ENCODE results near the gene NEUROD1.

NEUROD1 gene

DNA sequence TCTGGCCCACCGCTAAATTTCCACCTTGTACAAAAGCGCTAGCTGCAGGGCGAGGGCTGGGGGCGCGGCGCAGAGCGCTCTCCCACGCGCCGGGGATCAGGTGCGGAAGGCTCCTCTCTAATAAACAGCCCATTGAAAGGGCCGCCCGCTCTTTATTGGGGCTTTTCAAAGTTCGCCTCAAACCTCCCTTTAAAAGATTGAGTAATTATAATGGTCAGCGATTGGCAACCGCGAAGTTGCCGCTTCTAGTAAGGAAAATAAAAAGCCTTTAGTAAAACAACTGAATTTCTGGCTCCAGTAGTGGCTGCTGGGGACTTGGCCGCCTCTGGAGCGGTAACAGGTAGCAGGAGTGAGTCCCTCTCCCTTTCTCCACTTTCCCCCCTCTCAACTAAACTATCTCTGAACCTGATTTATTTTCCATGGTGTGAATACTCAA lies 755 bp downstream of the NEUROD1 start:
- DNase-seq: no peak

DNA sequence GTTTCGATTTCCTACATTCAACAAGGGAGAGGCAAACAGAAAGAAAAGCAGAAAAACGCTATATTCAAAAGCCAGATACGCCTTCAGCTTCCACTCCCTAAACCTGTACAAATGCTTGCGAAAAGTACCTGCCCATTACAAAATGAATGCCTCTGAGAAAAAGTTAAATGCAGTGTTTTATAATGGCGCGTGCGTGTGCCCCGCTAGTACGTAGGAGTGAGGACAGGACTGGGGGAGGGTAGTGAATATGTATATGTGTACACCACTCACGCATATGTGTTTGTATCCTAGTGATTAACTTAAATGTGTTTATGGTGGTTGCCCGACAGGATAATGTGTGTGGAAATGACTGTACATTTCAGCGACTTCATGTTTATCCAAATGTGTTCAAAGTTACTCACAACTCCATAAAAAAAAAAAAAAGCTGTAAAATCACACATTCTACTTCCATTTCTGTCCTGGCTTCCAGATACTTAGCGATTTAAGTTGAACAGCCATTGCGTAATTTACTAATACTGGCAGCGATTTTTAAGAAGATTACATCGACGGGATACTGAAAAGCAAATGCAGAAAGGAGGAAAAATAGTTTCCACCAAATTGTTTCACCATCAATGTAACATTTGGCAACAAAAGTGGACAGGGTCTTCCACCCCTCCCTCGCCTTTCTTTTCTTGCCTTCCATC lies 1.3 kb downstream of the NEUROD1 start:
- DNase-seq: no peak

DNA sequence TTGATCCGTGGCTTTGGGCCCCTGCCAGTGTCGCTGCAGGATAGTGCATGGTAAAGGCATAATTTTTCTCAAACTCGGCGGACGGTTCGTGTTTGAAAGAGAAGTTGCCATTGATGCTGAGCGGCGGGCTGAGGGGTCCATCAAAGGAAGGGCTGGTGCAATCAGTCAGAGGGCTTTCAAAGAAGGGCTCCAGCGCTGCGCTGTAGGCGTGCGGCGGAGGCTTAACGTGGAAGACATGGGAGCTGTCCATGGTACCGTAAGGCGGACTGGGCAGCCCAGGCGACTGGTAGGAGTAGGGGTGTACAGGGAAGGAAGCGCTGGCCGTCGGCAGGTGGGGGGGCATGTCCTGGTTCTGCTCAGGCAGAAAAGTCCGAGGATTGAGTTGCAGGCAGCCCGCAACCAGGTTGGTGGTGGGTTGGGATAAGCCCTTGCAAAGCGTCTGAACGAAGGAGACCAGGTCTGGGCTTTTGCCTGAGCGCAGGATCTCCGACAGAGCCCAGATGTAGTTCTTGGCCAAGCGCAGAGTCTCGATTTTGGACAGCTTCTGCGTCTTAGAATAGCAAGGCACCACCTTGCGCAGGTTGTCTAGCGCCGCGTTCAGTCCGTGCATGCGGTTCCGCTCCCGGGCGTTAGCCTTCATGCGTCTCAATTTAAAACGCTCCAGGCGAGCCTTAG lies 2.3 kb downstream of the NEUROD1 start:
- no peak for DNase-seq

DNA sequence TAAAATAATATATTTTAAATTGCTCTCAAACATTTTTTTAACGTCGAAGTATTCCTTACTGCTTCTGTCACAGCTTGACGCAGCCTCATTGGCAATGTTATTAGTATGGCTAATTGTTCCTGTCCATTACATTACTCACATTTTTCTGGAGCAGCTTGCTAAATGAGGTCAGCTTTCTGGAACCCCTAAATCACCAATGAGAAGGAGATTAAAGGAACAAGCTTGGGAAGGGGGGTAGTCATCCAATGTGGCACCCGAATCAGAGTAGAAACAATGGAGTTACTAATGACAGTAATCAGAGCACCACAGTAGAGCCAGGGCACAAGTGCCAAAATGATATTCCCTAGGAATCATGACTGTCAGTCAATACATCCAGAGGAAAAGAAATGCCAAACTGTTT lies 5.1 kb downstream of the NEUROD1 start:
- no peak for DNase-seq

DNA sequence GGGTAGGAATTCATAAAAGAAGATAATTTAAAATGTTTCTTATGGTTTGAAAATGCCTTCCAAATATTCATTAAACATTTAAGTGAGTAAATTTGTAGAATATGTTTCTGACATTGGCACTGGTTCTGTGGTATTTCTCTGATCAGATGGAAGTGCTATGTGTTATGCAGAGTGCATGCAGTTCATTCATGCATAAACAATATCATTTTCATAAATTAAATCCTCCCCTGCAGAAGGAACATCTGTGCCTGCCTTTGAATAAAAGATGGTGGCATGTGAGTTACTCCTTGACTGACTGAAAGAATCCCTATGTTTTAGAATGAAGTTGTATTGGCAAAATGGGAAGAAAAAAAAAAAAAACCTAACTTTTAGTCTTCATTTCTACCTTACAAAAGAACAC lies 5.9 kb downstream of the NEUROD1 start:
- no peak for DNase-seq

DNA sequence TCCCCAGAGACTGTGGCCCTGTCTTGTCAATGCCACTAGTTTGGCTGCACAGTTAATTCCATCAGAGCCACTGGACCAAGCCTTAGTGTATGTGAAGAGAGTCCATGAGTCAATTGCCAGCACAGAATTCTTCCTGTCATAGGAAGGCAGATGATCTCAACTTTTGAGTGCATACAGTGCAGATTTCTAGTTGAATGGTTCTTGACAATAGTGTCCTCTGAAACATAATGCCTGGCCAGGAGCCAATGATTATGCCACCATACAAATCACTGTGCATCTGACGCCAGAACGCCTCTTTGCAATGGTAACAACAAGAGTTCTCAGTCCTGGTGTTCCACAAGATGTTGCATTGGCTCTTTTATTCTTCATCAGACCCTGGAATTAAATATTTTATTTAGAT lies 7.1 kb downstream of the NEUROD1 start:
- peak; percentile 35 for DNase-seq

DNA sequence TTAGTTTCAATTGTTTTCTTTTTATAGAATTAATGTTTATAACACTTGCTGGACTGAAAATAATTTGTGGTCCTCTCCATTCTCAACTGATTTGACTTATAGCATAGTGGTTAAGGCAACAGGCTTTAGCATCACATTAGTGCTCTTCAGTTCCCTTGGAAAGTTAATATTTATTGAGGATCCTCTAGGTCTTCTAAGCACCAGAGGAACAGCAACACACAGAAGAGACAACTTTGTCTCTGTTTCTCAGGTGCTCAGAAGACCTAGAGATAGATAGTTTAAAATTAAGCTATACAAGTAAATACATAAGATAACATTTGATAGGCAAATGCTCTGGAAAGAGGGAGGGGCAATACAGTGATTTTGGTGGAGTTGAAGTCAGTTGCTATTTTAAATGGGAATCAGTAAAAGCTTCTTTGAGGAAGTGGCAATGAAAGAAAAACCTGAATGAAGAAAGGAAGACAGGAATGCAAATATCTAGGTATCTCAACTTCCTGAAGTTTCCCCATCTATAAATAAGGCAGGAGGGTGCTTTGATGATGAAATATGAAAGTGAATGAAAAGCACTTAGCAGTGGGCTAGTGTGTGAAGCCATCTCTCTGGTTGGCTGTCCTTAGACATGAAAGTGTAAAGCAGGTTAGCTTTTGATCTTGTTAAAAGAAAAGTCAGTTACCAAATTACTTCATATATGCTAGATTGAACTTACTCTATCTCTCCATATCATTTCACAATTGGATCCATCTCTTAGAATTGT lies 7.9 kb downstream of the NEUROD1 start:
- no peak for DNase-seq

DNA sequence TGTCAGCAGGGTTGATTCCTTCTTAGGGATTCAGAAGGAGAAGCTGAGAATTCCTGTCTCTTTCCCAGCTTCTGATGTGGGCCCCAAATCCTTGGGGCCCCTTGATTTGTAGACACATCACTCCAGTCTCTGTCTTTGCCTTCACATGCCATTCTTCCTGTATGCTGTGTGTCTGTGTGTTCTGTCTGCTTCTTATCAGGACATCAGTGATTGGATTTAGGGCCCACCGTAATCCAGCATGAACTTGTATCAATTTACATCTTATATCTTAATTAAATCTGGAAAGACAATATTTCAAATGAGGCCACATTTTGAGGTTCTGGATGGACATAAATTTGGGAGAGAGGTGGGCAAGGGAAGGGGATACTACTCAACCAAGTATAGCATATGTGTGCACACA lies 9.7 kb downstream of the NEUROD1 start:
- no peak for DNase-seq

DNA sequence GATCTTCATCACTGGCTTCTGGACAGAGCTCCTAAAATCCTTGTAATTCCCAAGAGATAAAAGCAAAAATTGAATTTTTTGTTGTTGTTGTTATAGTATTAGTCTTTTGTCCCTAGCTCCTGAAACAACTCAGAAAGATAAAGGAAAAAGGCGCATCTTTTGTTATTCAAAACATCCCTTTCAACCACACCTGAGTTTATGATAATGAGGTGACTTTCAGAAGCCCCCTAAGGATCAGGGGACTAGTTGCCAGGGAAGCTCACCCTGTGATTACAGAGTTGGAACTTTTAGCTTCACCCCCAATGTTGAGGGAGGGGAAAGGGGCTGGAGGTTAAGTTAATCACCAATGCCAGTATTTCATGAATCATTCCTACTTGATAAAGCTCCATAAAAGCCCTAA lies 13.1 kb downstream of the NEUROD1 start:
- DNase-seq: no peak

DNA sequence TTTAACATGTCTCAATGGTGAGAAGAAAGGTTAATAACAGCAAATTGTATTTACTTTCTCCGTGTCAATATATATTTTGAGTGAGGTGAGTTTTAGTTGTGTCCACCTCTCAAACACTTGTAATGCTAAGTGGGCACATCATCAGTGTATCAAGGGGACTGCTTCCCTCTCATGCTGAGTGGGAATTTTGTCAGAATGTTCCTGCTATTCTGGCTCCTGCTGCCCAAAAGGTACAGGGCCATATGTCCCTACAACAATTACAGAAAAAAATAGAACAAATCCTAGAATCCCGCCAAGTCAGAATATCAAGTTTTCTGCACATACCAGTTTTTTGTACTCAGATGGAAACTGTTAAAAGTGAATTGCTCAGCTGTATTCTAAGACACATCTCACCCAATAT lies 18.0 kb downstream of the NEUROD1 start:
- no peak for DNase-seq

DNA sequence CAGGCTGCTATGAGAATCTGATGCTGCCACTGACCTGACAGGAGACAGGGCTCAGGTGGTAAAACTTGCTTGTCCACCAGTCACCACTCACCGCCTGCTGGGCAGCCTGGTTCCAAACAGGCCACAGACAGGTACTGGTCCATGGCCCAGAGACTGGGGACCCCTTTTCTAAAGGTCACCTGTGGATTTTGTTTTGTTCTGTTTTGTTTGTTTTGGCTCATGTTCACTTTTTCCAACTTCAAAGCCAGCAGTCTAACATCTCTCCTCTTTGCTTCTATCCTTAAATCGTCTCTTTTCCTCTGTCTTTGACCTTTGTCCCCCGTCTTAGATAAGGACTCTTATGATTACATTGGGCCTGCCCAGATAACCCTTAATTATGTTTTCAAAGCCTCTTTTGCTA lies 20.1 kb downstream of the NEUROD1 start:
- DNase-seq: no peak

DNA sequence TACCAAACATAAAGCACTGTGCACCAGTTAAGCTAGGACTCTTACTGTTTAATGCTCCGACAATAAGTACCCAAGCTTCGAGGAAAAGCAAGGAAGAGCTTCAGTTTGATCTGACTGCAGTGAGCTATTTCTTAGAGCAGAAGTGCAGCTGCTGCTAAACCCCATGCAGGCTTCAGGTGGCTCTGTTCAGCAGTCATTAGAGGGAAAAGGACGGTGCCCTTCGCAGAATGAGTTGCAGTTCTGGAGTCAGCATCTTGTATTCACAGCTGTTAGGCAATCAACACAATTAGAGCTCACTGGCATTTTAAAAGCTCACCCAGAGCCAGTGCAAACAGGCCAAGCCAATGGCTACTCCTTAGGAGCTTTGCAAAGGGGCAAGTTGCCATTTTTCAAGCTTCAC lies 21.9 kb downstream of the NEUROD1 start:
- no peak for DNase-seq

DNA sequence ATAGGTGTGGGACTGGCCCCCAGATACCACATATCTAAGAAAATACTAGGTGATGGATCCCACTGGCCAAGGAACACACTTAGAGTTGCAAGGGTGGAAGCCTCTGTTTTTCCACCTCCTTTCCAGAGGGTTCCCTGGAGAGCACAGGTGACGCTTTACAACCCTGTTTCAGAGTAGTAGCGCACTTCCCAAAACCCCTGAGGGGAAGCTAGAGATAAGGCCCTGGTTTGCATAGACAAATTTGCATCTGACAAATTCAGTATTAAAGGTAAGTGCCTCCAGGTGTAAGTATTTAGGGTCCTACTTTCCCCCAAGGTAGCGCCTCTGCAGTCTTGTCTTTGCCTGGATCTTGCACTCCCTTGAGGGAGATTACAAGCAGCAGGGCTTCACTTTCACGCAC lies 22.9 kb downstream of the NEUROD1 start:
- no peak for DNase-seq

DNA sequence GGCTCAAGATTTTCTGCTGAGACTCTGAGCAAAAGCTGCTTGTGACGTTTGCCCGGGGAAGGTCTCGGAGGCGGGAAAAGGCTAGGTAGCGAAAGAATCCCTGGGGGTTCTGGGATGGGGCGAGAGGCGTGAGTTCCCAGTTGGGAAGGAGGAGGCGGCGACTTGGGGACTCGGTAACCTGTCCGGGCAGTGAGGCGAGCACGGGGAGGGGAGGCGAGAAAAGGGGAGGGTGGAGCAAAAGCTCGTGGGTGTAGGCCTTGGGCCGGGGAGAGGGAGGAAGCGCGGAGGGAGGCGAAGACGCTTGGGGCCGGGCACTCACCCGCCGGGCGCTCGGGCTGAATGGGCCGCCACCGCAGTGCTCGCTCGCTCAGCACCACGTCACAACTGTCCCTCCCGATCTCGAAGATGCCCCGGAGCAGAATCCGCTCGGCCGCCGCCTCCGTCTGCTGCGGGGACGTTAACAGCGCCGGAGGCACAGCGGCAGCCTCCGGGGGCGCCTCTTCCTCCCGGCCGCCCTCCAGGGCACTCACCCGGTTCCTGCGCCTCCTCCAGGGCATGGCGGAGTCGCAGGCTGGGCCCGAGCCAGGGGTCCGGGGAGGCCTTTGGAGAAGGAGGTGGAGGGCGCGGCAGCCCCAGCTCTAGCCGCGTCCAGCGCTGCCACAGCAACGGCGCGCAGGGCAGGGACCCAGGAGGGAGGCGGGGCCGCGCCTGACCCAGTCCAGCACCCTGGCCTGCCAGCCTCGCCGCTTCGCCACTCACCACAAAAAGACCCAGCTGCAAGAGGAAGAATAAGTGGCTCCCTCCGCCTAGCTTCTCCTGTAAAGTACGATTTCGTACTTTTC lies 23.6 kb downstream of the NEUROD1 start, which contains the start of gene CERKL:
CERKL (minus strand) TSS at position 656 of the 842 bp plus-strand sequence; CDS start at position 557, 99 bp downstream.
- no peak for DNase-seq

DNA sequence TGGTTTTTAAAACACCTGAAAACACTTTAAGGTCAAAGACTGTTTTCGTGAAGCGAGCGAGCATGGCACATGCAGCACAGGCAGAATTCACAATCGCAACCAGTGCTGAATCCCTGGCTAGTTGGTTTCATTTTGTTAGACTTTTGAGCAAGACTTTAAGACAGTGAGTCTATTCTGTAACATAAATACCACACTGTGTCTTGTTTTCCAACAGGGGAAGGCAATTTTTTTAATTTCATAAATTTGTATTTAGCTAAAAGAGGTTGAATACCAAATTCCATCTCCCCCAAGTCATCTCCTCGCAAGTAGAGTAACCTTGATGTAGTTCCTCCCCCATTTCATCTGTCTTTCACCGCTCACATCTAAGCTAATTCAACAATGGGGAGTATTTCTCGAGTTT lies 24.8 kb downstream of the NEUROD1 start:
- DNase-seq: no peak

DNA sequence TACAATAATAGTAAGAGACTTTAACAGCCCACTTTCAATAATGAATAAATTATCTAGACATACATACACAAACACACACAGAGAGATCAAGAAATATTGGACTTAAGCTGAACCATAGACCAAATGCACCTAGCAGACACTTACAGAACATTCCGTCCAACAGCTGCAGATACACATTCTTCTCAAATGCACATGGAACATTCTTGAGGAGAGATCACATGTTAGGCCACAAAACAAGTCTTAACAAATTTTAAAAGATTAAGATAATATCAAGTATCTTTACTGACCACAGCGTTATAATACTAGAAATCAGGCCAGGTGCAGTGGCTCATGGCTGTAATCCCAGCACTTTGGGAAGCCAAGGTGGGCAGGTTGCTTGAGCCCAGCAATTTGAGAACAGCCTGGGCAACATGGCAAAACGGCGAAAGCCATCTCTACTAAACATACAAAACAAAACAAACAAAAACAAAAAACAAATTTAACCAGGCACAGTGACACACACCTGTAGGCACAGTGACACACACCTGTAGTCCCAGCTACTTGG lies 30.8 kb downstream of the NEUROD1 start:
- no peak for DNase-seq

DNA sequence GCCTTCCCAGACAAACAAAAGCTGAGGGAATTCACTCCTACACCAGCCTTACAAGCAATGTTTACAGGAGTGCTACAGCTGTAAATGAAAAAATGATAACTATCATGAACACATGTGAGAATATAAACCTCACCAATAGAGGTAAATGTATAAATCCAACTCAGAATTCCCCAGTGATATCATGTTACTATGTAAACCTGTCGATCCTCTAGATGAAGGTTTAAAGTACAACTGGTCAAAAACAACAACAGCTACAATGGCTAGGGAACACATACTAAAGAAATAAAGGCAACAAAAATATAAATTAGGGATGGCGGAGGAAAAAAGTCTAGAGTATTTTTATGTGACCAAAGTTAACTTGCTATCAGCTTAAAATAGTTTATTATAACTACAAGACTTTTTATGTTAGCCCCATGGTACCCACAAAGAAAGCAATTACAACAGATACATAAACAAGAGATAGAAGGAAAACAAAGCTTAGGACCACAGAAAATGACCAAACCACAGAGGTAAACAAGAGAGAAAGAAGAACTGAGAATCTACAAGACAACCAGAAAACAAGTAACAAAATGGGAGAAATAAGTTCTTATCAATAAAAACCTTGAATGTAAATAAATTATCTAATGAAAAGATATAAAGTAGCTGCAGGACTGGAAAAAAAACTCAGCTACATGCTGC lies 31.7 kb downstream of the NEUROD1 start:
- DNase-seq: no peak

DNA sequence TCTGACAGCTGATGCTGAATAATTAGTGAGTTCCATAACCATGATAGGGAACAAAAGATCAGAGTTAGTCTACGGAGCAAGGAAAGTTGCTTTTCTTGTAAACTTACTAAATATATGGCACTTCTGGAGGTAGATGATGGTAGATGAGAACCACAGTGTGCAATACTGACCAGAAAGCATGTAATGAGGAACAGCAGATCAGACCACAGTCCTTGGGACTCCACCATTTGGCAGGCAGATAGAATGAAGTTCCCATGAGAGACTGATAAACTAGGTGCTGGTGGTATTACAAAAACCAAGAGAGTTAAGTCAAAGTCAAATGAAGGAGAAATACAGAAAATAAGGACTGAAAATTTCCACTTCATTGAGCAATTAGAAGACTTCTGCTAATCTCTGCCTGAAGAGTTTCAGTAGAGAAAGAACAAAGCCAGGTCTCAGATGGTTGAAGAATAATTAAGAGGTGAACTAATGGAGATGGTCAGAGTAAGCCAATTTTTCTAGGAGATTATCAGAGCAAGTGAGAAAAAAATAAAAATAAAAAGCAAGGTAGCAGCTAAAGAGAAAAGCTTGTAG lies 33.8 kb downstream of the NEUROD1 start:
- no peak for DNase-seq

DNA sequence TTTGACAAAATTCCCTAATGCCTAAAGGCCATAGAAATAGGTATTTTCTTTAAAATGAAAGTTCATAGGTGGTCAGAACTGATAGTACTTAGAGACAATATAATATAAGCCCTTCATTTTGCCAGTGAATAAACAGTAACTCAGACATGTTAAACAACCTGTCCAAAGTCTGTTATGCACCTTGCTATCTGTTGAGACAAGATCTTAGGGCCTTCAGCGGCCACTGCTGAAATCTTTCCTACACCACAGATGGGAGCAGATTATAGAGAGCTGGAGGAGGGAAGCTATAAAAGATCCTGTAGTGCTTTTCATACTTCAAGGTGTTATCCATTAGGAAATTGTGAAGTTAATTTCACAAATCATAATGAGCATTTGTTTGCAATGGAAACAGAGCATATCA lies 37.2 kb downstream of the NEUROD1 start:
- no peak for DNase-seq

DNA sequence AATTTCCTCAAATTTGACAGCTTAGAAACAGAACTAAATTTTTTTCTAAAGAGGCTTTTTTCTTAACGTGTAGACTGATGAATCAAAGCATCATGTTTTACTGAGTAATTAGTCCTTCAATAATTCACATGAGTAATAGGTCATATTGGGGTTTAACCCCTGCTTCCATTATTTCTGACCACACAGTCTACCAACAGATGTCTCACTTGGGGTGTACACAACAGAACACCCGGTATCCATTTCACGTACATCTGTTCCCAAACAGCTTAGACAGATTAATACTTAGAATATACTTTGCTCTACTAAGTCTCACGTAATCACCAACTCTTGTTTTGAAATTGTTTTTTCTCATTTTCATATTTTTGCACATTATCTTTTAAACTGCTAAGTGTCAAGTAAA lies 38.2 kb downstream of the NEUROD1 start:
- no peak for DNase-seq

DNA sequence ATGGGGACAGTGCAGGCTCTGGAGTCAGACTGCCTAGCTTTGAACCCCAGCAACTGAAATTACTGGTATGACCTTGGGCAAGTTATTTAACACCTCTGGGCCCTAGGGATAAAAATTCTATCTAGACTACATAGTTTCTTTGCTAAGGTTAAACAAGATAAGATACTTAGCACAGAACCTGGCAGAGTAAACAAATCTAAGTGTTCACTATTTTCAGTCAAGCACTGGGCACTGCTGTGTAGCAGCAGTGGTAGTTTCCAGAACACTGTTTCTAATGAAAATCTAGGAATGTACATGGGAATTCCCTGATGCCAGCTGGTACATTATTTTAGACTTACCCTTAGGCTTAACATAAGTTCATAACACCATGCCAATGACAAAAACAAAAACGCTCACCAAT lies 40.6 kb downstream of the NEUROD1 start:
- no peak for DNase-seq
